Measurements from ENCODE around the gene CDC42BPB. TPM values are rescaled to one million over a fixed set of nuclear protein-coding genes. Genes with fewer than 3 reads are reported as not detected.
A peak's percentile ranks its signal among the peaks of the same experiment; 100 is the strongest.

CDC42BPB gene
- total RNA-seq, 1 experiment from 2014 or later, result 103 TPM

DNA sequence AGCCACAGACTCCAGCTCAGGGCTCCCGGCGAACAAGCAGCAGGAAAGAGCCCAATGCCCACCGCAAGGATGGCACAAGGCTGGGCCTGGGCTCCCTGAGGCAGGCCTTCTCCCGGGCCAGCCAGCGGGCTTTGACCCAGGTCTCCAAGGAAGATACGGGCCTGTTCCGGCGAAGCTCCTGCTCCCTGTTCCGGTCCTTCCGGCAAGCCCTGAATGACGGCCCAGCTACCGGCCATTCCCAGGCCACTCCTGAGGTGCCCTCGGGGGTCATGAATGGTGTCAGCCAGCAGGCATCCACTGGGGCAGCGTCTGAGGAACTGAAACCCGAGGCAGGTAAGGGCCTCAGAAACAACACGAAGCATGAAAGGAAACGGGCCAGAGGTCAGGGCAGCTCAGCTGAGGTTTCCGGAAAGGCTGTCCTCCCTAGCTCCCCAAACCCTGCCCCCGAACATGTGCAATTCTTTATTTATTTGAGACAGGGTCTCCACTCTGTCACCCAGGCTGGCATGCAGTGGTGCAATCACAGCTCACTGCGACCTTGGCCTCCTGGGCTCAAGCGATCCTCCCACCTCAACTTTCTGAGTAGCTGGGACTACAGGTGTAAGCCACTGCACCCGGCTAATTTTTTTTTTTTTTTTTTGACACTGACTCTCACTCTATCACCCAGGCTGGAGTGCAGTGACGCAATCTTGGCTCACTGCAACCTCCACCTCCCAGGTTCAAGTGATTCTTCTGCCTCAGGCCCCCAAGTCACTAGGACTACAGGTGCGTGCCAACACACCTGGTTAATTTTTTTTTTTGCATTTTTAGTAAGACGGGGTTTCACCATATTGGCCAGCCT, 43.2 kb upstream of the CDC42BPB start:
- H3K27me3 Mint-ChIP-seq (ENCODE audit: low read depth), result peaks cover 36% of the 10 kb centered on the region
- H3K4me1 ChIP-seq (ENCODE audit: insufficient read depth, low read length), result no peaks in the 10 kb centered on the region
- H4K5ac ChIP-seq (ENCODE audit: insufficient read length, low read depth, low read length), result no peak overlapping the region
- H3K9me3 Mint-ChIP-seq, result no peaks in the 10 kb centered on the region
- H3K14ac ChIP-seq (ENCODE audit: insufficient read depth, low read length), result no peak overlapping the region
- no peak overlapping the region for H3K9ac ChIP-seq (ENCODE audit: extremely low read depth, insufficient read length, low read length)
- no peak overlapping the region for H2AK5ac ChIP-seq (ENCODE audit: insufficient read length, low read length)
- H4K20me1 ChIP-seq (ENCODE audit: control insufficient read depth, insufficient read depth, insufficient read length), result no peaks in the 10 kb centered on the region
- H2BK120ac ChIP-seq (ENCODE audit: low read depth, low read length, poor library complexity, severe bottlenecking), result no peak overlapping the region
- peak overlapping the region in 1 of 3 experiments; percentile 62; a peak in 1 of 7 replicates for H3K27ac Mint-ChIP-seq
- no peak overlapping the region for H3K23ac ChIP-seq (ENCODE audit: insufficient read length, low read depth, low read length)
- TF ChIP-seq, protein P1, sequence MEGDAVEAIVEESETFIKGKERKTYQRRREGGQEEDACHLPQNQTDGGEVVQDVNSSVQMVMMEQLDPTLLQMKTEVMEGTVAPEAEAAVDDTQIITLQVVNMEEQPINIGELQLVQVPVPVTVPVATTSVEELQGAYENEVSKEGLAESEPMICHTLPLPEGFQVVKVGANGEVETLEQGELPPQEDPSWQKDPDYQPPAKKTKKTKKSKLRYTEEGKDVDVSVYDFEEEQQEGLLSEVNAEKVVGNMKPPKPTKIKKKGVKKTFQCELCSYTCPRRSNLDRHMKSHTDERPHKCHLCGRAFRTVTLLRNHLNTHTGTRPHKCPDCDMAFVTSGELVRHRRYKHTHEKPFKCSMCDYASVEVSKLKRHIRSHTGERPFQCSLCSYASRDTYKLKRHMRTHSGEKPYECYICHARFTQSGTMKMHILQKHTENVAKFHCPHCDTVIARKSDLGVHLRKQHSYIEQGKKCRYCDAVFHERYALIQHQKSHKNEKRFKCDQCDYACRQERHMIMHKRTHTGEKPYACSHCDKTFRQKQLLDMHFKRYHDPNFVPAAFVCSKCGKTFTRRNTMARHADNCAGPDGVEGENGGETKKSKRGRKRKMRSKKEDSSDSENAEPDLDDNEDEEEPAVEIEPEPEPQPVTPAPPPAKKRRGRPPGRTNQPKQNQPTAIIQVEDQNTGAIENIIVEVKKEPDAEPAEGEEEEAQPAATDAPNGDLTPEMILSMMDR (conservative IDR thresholded peaks at IDR 0.05), result no peak
- H2BK12ac ChIP-seq (ENCODE audit: insufficient read length, low read depth, low read length), result no peak overlapping the region
- DNase-seq, result no peak
- no peak overlapping the region for H2BK20ac ChIP-seq (ENCODE audit: low read depth, low read length, poor library complexity, severe bottlenecking)
- no CpG with 5 or more reads among the region's 25 CpGs for WGBS (ENCODE audit: extremely low coverage, insufficient read length, low lambda C conversion rate)
- no peaks in the 10 kb centered on the region for H3K23me2 ChIP-seq (ENCODE audit: insufficient read length, low read depth, low read length, poor library complexity, severe bottlenecking)
- H3K79me1 ChIP-seq (ENCODE audit: insufficient read depth, low read depth, low read length, poor library complexity, severe bottlenecking), result no peaks in the 10 kb centered on the region
- H2BK15ac ChIP-seq (ENCODE audit: low read depth, low read length), result no peak overlapping the region
- H3K9me3 ChIP-seq (ENCODE audit: control insufficient read depth, low read depth, low read length), result no peaks in the 10 kb centered on the region
- H3K4me2 ChIP-seq (ENCODE audit: insufficient read depth, insufficient read length, low read length), result no peak overlapping the region
- H3K4me3 Mint-ChIP-seq, result no peak overlapping the region
- no peak overlapping the region for H3K4ac ChIP-seq (ENCODE audit: low read depth, low read length)
- no peak overlapping the region for H2AFZ ChIP-seq (ENCODE audit: low read length)
- H4K8ac ChIP-seq (replicated peaks; ENCODE audit: insufficient read length, low read depth, low read length), result no peak overlapping the region
- no peaks in the 10 kb centered on the region; a peak in 1 of 7 replicates for H3K36me3 Mint-ChIP-seq (ENCODE audit: insufficient read depth in 1 of 3, low read depth in 3 of 3)
- H3K27me3 ChIP-seq (ENCODE audit: insufficient read depth, low read length), result no peaks in the 10 kb centered on the region
- H3K56ac ChIP-seq (ENCODE audit: insufficient read length, low read depth, low read length), result no peak overlapping the region
- no peak overlapping the region for H2BK5ac ChIP-seq (ENCODE audit: insufficient read length, low read length)
- no peaks in the 10 kb centered on the region for H3K79me2 ChIP-seq (ENCODE audit: insufficient read depth, low read length)
- H4K91ac ChIP-seq (ENCODE audit: insufficient read length, low read depth, low read length), result no peak overlapping the region
- H3K27ac ChIP-seq (ENCODE audit: insufficient read length, low read depth, low read length), result no peak overlapping the region
- peaks cover 18 to 37% of the 10 kb centered on the region in 2 experiments for H3K4me1 Mint-ChIP-seq
- H3T11ph ChIP-seq (ENCODE audit: low read length), result no peak overlapping the region
- no peak overlapping the region for H3K18ac ChIP-seq (ENCODE audit: insufficient read length, low read depth, low read length)

Data from H9 (cell line).